GM19043 (cell line): Measurements from ENCODE around the gene SLC16A8.

Source experiments
- ATAC-seq: cut with Tn5 transposase; IDR thresholded peaks from one replicate; pipeline ENCODE4 v1.9.1; 2021; ENCODE audit warnings: low read depth; ENCODE audit not compliant: unreplicated experiment

Gene SLC16A8

GRCh38 chr22:38032681-38033521 is 51.1 kb downstream of the SLC16A8 start:
- no peak for ATAC-seq

GRCh38 chr22:38031491-38031890 is 52.5 kb downstream of the SLC16A8 start:
- ATAC-seq = no peak

- ATAC-seq = no peak
Measured at GRCh38 chr22:38030311-38031133, 53.5 kb downstream of the SLC16A8 start.

- no peak for ATAC-seq
Measured at GRCh38 chr22:38029901-38030300, 54.1 kb downstream of the SLC16A8 start.

GRCh38 chr22:38029370-38029769 is 54.6 kb downstream of the SLC16A8 start:
- ATAC-seq = no peak

- ATAC-seq = no peak
Measured at GRCh38 chr22:38028344-38029130, 55.4 kb downstream of the SLC16A8 start.
